HG03135 (cell line): ENCODE data around the gene MRPS23.

Experiments used
- ATAC-seq: cut with Tn5 transposase; IDR thresholded peaks from one replicate; pipeline ENCODE4 v1.9.1; 2021; ENCODE audit warnings: mild to moderate bottlenecking, moderate library complexity; ENCODE audit not compliant: unreplicated experiment

The MRPS23 gene

DNA sequence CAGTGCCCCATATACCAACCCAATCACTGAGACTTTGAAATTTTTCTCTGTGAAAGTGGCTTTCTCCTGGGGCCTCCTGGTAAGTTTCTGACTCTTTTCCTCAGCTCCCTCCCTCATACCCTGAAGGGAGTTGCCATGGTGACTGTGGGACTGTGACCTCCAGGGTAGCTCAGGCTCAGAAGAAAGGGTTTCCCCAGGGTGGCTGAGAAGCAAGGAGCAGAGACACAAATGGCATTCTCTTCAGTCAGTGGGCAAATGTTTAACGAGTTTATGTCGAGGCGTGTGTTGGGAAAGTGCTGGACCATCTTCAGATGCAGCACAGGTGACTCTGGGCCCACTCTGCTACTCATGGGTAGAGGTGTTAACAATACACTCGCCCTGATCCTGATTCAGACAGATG is 46.8 kb downstream of the MRPS23 start:
- ATAC-seq: no peak

DNA sequence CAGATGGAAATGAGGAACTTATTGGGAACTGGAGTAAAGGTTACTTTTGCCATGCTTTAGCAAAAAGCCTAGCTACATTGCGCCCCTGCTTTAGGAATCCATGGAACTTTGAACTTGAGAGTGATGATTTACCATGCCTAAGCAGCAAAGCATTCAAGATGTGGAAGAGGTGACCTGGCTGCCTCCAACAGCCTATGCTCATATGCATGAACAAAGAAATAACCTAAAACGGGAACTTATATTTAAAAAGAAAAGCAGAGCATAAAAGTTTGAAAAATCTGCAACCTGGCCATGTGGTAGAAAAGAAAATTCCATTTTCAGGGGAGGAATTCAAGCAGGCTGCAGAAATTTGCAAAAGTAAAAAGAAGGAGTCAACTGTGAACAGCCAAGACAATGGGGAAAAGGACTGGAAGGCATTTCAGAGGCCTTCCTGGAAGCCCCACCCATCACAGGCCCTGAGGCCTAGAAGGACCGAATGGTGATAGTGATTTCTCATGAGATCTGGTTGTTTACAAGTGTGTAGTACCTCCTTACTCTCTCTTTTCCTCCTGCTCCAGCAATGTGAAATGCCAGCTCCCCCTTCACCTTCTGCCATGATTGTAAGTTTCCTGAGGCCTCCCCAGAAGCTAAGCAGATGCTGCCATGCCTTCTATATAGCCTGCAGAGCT is 48.7 kb downstream of the MRPS23 start:
- no peak for ATAC-seq

DNA sequence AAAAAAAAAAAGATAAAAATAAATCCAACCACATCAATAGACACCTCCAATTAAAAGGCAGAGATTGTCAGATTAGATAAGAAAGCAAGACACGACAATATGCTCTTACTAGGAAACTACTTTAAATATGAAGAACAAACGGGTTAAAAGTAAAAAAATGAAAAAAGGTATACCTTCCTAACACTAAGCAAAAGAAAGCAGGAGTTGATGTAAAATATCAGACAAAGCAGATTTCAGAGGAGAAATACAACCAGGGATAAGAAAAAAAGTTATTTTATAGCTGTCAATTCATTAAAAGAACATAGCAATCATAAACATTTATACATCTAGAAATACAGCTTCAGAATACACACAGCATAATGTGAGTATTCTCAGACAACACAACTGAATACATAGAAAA is 55.0 kb downstream of the MRPS23 start:
- no peak for ATAC-seq

DNA sequence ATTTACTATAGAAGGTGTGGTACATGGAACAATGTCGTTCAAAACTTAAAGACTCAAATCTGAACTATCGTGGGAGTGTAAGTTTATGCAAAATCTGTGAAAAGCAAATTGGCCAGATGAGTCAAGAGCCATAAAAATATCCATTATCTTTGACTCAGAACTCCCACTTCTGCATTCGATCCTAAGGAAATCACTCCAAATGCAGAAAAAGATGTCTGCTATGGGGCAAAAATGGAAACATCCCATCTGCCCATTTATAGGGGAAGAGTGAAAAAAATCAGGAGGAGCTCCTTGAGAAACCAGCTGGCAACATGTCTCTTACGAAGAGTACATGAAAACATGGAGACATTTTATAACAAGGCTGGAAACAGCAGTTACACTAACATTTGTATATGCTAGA is 61.1 kb downstream of the MRPS23 start:
- ATAC-seq: no peak

DNA sequence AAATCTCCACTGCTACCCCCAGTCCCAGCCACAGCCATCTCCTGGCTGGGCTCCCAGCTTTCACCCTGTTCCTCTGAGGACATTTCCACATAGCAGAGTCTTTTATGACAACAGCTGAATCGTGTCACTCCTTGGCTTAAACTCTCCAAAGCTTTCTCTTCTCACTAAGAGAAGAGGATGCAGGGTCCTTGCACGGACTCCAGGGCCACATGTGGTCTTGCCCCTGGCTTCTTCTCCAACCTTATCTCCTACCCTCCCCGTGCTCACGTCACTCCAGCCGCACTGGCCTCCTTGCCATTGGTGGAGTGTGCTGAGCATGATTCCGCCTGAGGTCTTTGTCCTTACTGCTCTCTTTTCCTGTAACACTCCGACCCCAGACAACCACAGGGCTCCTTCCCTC is 64.8 kb downstream of the MRPS23 start:
- no peak for ATAC-seq
